Loucy (cell line): ENCODE measurements around the gene SPEF1.

Experiments
- CTCF ChIP-seq: fragments of 200-600 bp; sonication (generic); conservative IDR thresholded peaks from 2 replicates; pipeline ENCODE4 v1.5.1; 2014; ENCODE audit warnings: mild to moderate bottlenecking, antibody characterized with exemption, low read length
- EZH2phosphoT487 ChIP-seq: fragments of 200-600 bp; IDR thresholded peaks from 2 replicates; pipeline ENCODE4 v1.6.1; 2018; ENCODE audit warnings: antibody characterized with exemption, mild to moderate bottlenecking, moderate library complexity, borderline replicate concordance

- no peak for TF ChIP-seq CTCF
- TF ChIP-seq EZH2phosphoT487: no peak
Observed at GRCh38 chr20:3751675-3752385, 29.4 kb downstream of the SPEF1 start.
